Right lobe of liver (tissue), 4 donors: ENCODE measurements around the gene SEMA6C.
"Not testable (repeated sequence)": the region's sequence is repeated elsewhere in the genome, so short reads cannot be mapped to it uniquely, and the experiment has no call there.

Experiments
- CTCF ChIP-seq, 4 donors: fragments of 200-600 bp in 3 of 4; fragments of 450-650 bp in 1 of 4; IDR thresholded peaks; one replicate each; pipeline versions ENCODE4 v1.5.1 to v1.8.0; 2016 to 2022; ENCODE audit warnings: antibody characterized with exemption in 4 of 4, mild to moderate bottlenecking in 2 of 4
- POLR2A ChIP-seq: fragments of 450-650 bp; IDR thresholded peaks from one replicate; pipeline ENCODE4 v1.6.1; 2017; ENCODE audit warnings: antibody characterized with exemption, mild to moderate bottlenecking
- donor health status: DM: no; HTN: no; CAD: no.
- donor health status: DM: no; HTN: no; CAD: no.
- donor health status: DM: no; HTN: yes; CAD: no.

GRCh38 chr1:151188667-151189066 lies 42.2 kb upstream of the SEMA6C start:
- not testable (repeated sequence) for TF ChIP-seq POLR2A; CTCF (IDR thresholded peaks at IDR 0.05)
